H1 (cell line): ENCODE results near the gene PTPRE. TPM values are rescaled to one million over a fixed set of nuclear protein-coding genes. Genes with fewer than 3 reads are reported as not detected.

Source experiments
- CTCF ChIA-PET: fragments of 300-600 bp; sonication (Branson Sonifier 250); formaldehyde crosslinking; loops from one replicate; lab custom pipeline; 2021; ENCODE audit not compliant: partially characterized antibody; lab: Charles Lee
- POLR2A ChIA-PET: fragments of 300-600 bp; sonication (Branson Sonifier 250); formaldehyde crosslinking; loops from one replicate; lab custom pipeline; 2021; ENCODE audit warnings: inconsistent platforms; ENCODE audit not compliant: partially characterized antibody; lab: Charles Lee
- DNase-seq, 2 experiments: peaks; one replicate each; pipeline versions ENCODE4 v3.0.0 to v3.0.0-alpha.2; 2010 to 2022; ENCODE audit warnings: low spot score in 2 of 2, low read depth in 1 of 2, mixed read lengths in 1 of 2
- FAIRE-seq: peaks from 2 replicates; lab custom pipeline; 2011; peaks lifted over from hg19 to GRCh38; lab: Jason Lieb, UNC
- H2AFZ ChIP-seq: 2 replicates; pipeline ENCODE4 v1.8.1; 2012; ENCODE audit warnings: low read length, inconsistent platforms
- H2AK5ac ChIP-seq: 2 replicates; pipeline ENCODE4 v1.6.1; 2013; ENCODE audit warnings: low read depth, low read length
- H2BK120ac ChIP-seq: replicated peaks from 2 replicates; pipeline ENCODE3; 2013; ENCODE audit warnings: low read depth, low read length, inconsistent platforms
- H2BK12ac ChIP-seq: 2 replicates; pipeline ENCODE4 v1.6.1; 2013; ENCODE audit warnings: low read depth, low read length
- H2BK15ac ChIP-seq: 2 replicates; pipeline ENCODE4 v1.6.1; 2013; ENCODE audit warnings: low read length
- H2BK20ac ChIP-seq: 2 replicates; pipeline ENCODE4 v1.6.1; 2013; ENCODE audit warnings: low read length
- H2BK5ac ChIP-seq: 2 replicates; pipeline ENCODE4 v1.6.1; 2013; ENCODE audit warnings: low read depth, low read length
- H3K14ac ChIP-seq: 2 replicates; pipeline ENCODE4 v1.6.1; 2013; ENCODE audit warnings: inconsistent platforms; ENCODE audit not compliant: insufficient read length
- H3K18ac ChIP-seq: 2 replicates; pipeline ENCODE4 v1.6.1; 2013; ENCODE audit warnings: low read length; ENCODE audit errors: extremely low read depth
- H3K23ac ChIP-seq: 2 replicates; pipeline ENCODE4 v1.6.1; 2013; ENCODE audit warnings: inconsistent platforms; ENCODE audit not compliant: insufficient read length
- H3K23me2 ChIP-seq: 2 replicates; pipeline ENCODE4 v1.6.1; 2013; ENCODE audit warnings: low read depth, low read length
- H3K27ac ChIP-seq: 2 replicates; pipeline ENCODE4 v1.6.1; 2011; ENCODE audit warnings: low read depth, low read length, inconsistent platforms
- H3K27me3 ChIP-seq, 4 experiments: replicated peaks in 1 of 4; 1 replicate in 1 of 4; 2 replicates in 3 of 4; pipeline versions ENCODE4 v1.6.1 to v1.8.1; 2011 to 2013; ENCODE audit warnings: low read length in 3 of 4, mild to moderate bottlenecking in 3 of 4, inconsistent platforms in 2 of 4, mixed read lengths in 2 of 4, moderate library complexity in 1 of 4; ENCODE audit not compliant: control insufficient read depth in 3 of 4, insufficient read depth in 3 of 4; ENCODE audit errors: extremely low read depth in 1 of 4
- H3K36me3 ChIP-seq, 4 experiments: 2 replicates each; pipeline versions ENCODE4 v1.6.1 to v1.8.1; 2011 to 2013; ENCODE audit warnings: mild to moderate bottlenecking in 4 of 4, low read length in 3 of 4, moderate library complexity in 2 of 4, control low read depth in 1 of 4, inconsistent platforms in 1 of 4; ENCODE audit not compliant: insufficient read depth in 4 of 4, control insufficient read depth in 2 of 4
- H3K4ac ChIP-seq: replicated peaks from 2 replicates; pipeline ENCODE3; 2013; ENCODE audit warnings: low read length, low read depth, mixed read lengths, inconsistent platforms; ENCODE audit not compliant: insufficient read length
- H3K4me1 ChIP-seq, 4 experiments: replicated peaks in 1 of 4; 1 replicate in 1 of 4; 2 replicates in 3 of 4; pipeline versions ENCODE4 v1.6.1 to v1.8.1; 2011 to 2013; ENCODE audit warnings: low read length in 3 of 4, inconsistent platforms in 2 of 4, mixed read lengths in 1 of 4; ENCODE audit not compliant: insufficient read depth in 4 of 4, control insufficient read depth in 3 of 4
- H3K4me2 ChIP-seq, 2 experiments: 2 replicates each; pipeline versions ENCODE4 v1.6.1 to v1.8.1; 2011 to 2013; ENCODE audit warnings: low read depth in 2 of 2, low read length in 2 of 2, control low read depth in 1 of 2, inconsistent platforms in 1 of 2, mild to moderate bottlenecking in 1 of 2; ENCODE audit not compliant: insufficient read depth in 1 of 2
- H3K4me3 ChIP-seq, 4 experiments: fragments of 200-600, 300-600 bp in 1 of 4; sonication (generic), shearing (Covaris generic), sonication (Bioruptor Twin) in 1 of 4; 2 replicates each; pipeline versions ENCODE4 v1.5.1 to v1.8.1; 2011 to 2016; ENCODE audit warnings: low read length in 4 of 4, low read depth in 3 of 4, control low read depth in 2 of 4, inconsistent platforms in 2 of 4, mild to moderate bottlenecking in 2 of 4, mixed read lengths in 1 of 4, moderate library complexity in 1 of 4; ENCODE audit not compliant: insufficient read depth in 2 of 4; ENCODE audit errors: extremely low read depth in 1 of 4
- H3K56ac ChIP-seq: replicated peaks from 2 replicates; pipeline ENCODE3; 2013; ENCODE audit warnings: low read depth, mild to moderate bottlenecking, mixed read lengths, low read length, inconsistent platforms; ENCODE audit not compliant: insufficient read length
- H3K79me1 ChIP-seq: 2 replicates; pipeline ENCODE4 v1.6.1; 2013; ENCODE audit warnings: low read depth, low read length, control low read depth
- H3K79me2 ChIP-seq, 2 experiments: 2 replicates each; pipeline versions ENCODE4 v1.6.1 to v1.8.1; 2012 to 2013; ENCODE audit warnings: low read length in 2 of 2, mild to moderate bottlenecking in 2 of 2, inconsistent platforms in 1 of 2; ENCODE audit not compliant: insufficient read depth in 2 of 2, control insufficient read depth in 1 of 2
- H3K9ac ChIP-seq, 4 experiments: replicated peaks in 1 of 4; 1 replicate in 1 of 4; 2 replicates in 3 of 4; pipeline versions ENCODE4 v1.6.1 to v1.8.1; 2011 to 2013; ENCODE audit warnings: low read depth in 3 of 4, low read length in 3 of 4, control low read depth in 2 of 4, mild to moderate bottlenecking in 2 of 4, moderate library complexity in 2 of 4, inconsistent platforms in 1 of 4; ENCODE audit errors: extremely low read depth in 1 of 4
- H3K9me3 ChIP-seq, 2 experiments: 2 replicates each; pipeline versions ENCODE4 v1.6.1 to v1.8.1; 2012 to 2013; ENCODE audit warnings: mild to moderate bottlenecking in 2 of 2, moderate library complexity in 2 of 2, control low read depth in 1 of 2, inconsistent platforms in 1 of 2, low read depth in 1 of 2, low read length in 1 of 2, mixed read lengths in 1 of 2; ENCODE audit not compliant: insufficient read depth in 2 of 2
- H4K20me1 ChIP-seq, 2 experiments: replicated peaks in 1 of 2; 2 replicates each; pipeline versions ENCODE3 to v1.8.1; 2011 to 2013; ENCODE audit warnings: inconsistent platforms in 2 of 2, low read length in 2 of 2, mild to moderate bottlenecking in 1 of 2; ENCODE audit not compliant: insufficient read depth in 2 of 2, control insufficient read depth in 1 of 2
- H4K5ac ChIP-seq: 2 replicates; pipeline ENCODE4 v1.6.1; 2013; ENCODE audit warnings: low read length, low read depth, mixed read lengths, inconsistent platforms; ENCODE audit not compliant: insufficient read length
- H4K8ac ChIP-seq: 2 replicates; pipeline ENCODE4 v1.8.0; 2013; ENCODE audit warnings: mild to moderate bottlenecking, moderate library complexity, low read length, inconsistent platforms; ENCODE audit not compliant: insufficient read depth; ENCODE audit errors: extremely low read depth
- H4K91ac ChIP-seq: replicated peaks from 2 replicates; pipeline ENCODE3; 2013; ENCODE audit warnings: low read length, mixed read lengths, inconsistent platforms; ENCODE audit not compliant: insufficient read length
- EP300 ChIP-seq, 2 experiments: IDR thresholded peaks; 1 replicate in 1 of 2; 2 replicates in 1 of 2; pipeline ENCODE4 v1.6.1; 2011 to 2012; ENCODE audit warnings: low read depth in 2 of 2, low read length in 2 of 2, mild to moderate bottlenecking in 2 of 2, borderline replicate concordance in 1 of 2, inconsistent platforms in 1 of 2, moderate library complexity in 1 of 2
- FOSL1 ChIP-seq: IDR thresholded peaks from 2 replicates; pipeline ENCODE4 v1.6.1; 2011; ENCODE audit warnings: mild to moderate bottlenecking, low read depth, low read length, moderate library complexity; ENCODE audit not compliant: insufficient read depth
- PHF8 ChIP-seq: fragments of 200-600 bp; sonication (generic); conservative IDR thresholded peaks from 2 replicates; pipeline ENCODE4 v1.7.1; 2012; ENCODE audit warnings: low read depth, mild to moderate bottlenecking, inconsistent platforms, low read length, moderate library complexity
- RNF2 ChIP-seq: fragments of 200-900, 300-1000 bp; sonication (generic); IDR thresholded peaks from 2 replicates; pipeline ENCODE4 v1.7.1; 2016; ENCODE audit warnings: borderline replicate concordance, low read depth, mild to moderate bottlenecking, antibody characterized with exemption, low read length; ENCODE audit not compliant: poor library complexity, severe bottlenecking; ENCODE audit errors: missing control alignments
- SIX5 ChIP-seq: IDR thresholded peaks from 2 replicates; pipeline ENCODE4 v1.6.1; 2011; ENCODE audit warnings: mild to moderate bottlenecking, low read depth, low read length
- USF2 ChIP-seq: IDR thresholded peaks from 2 replicates; pipeline ENCODE4 v1.6.1; 2011; ENCODE audit warnings: low read length, improper control_type of control experiment
- WGBS, 2 experiments: shearing (Covaris generic) in 1 of 2; methylation state at CpG; one replicate each; pipeline versions ENCODE4 v1.1.6 to v1.1.7; 2013 to 2015; ENCODE audit warnings: low lambda C conversion rate in 2 of 2, mixed read lengths in 2 of 2, inconsistent platforms in 1 of 2, low coverage in 1 of 2, missing lambda C conversion rate in 1 of 2; ENCODE audit not compliant: insufficient replicate concordance in 2 of 2, insufficient coverage in 1 of 2, insufficient read length in 1 of 2; ENCODE audit errors: extremely low coverage in 1 of 2, missing lambda C conversion rate in 1 of 2; 5-methylcytosine and 5-hydroxymethylcytosine counted together
- polyA plus RNA-seq, 7 experiments: library from polyadenylated mRNA; depleted of rRNA in 3 of 7; stranded (reverse) in 5 of 7; unstranded in 2 of 7; fragments of >200 nt in 5 of 7; fragments of 200-250 nt in 2 of 7; gene quantifications; 1 replicate in 5 of 7; 2 replicates in 1 of 7; 4 replicates in 1 of 7; pipeline versions ENCODE4 v1.2.1 to v1.2.3, GENCODE V29; 2011 to 2013; ENCODE audit warnings: missing spikeins in 2 of 7, mixed read lengths in 2 of 7
- total RNA-seq: library from RNA; stranded (reverse); fragmentation: NEBNext Ultra II Directional; extraction: Animal tissue kit (Norgen Biotek cat#: 25700); gene quantifications from 2 replicates; pipeline ENCODE4 v1.2.1, GENCODE V29; 2021
- TF ChIP-seq, protein P1 (sequence below), 3 experiments: IDR thresholded peaks; 1 replicate in 2 of 3; 2 replicates in 1 of 3; pipeline versions ENCODE4 v1.5.1 to v1.6.1; 2011; ENCODE audit warnings: low read length in 3 of 3, mild to moderate bottlenecking in 3 of 3, inconsistent platforms in 2 of 3, low read depth in 1 of 3, moderate library complexity in 1 of 3; ENCODE audit not compliant: insufficient read depth in 1 of 3; ENCODE audit errors: control extremely low read depth in 1 of 3

PTPRE gene
- total and polyA plus RNA-seq, 2 of the 8 experiments (the other 6 are each of a cell fraction or from before 2014, with no cell fraction given), result 0.33 to 0.54 TPM

DNA sequence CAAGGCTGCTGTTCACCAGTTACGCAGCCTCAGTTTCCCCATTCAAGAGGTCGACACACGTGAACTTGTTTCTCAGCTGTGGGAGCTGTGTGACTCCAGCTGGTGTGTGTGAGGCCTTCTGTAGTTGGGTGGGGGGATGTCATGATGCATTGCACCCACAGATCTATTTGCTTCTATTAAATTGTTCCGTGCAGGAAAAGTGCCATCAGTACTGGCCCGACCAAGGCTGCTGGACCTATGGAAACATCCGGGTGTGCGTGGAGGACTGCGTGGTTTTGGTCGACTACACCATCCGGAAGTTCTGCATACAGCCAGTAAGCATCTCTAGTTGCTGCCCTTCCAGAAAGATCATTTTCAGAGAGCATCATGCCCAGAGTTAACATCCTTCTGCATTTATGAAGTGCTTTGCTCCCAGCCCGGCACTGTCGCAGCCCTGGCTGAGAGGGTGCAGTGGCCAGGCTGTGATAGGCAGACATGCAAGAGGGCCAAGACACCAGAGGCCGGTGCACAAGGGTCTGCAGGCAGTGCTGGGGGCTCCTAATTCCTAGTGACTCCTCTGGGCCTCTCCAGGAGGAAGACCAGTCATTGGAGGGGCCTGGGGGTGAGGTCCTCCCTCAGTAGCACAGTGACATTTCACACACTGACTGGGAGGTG lies 159.1 kb downstream of the PTPRE start:
- H3K79me1 ChIP-seq, result 0 out of 2 replicates have a peak, but pooled peaks cover 2% of the 10 kb centered on the region
- H3K56ac ChIP-seq, result no peak overlapping the region
- peaks cover 9% of the 10 kb centered on the region; the same call in 1 of the 2 replicates for H3K23me2 ChIP-seq
- no peak overlapping the region for H2AFZ ChIP-seq
- peaks cover 0 to 7% of the 10 kb centered on the region in 2 experiments for H4K20me1 ChIP-seq
- TF ChIP-seq EP300 (IDR thresholded peaks at IDR 0.05; ENCODE audit: borderline replicate concordance in 1 of 2, low read depth in 2 of 2, low read length in 2 of 2) (no peak), PHF8 (no peak), RNF2 (no peak), SIX5 (no peak), USF2 (no peak), FOSL1 (no peak)
- TF ChIP-seq, protein P1, sequence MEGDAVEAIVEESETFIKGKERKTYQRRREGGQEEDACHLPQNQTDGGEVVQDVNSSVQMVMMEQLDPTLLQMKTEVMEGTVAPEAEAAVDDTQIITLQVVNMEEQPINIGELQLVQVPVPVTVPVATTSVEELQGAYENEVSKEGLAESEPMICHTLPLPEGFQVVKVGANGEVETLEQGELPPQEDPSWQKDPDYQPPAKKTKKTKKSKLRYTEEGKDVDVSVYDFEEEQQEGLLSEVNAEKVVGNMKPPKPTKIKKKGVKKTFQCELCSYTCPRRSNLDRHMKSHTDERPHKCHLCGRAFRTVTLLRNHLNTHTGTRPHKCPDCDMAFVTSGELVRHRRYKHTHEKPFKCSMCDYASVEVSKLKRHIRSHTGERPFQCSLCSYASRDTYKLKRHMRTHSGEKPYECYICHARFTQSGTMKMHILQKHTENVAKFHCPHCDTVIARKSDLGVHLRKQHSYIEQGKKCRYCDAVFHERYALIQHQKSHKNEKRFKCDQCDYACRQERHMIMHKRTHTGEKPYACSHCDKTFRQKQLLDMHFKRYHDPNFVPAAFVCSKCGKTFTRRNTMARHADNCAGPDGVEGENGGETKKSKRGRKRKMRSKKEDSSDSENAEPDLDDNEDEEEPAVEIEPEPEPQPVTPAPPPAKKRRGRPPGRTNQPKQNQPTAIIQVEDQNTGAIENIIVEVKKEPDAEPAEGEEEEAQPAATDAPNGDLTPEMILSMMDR (IDR thresholded peaks at IDR 0.05; ENCODE audit: control extremely low read depth in 1 of 3, insufficient read depth in 1 of 3, low read depth in 1 of 3, low read length in 3 of 3), result no peak
- TF ChIP-seq, all 59 proteins: peak for 0
- no peaks in the 10 kb centered on the region for H3K36me3 ChIP-seq
- H3K27me3 ChIP-seq, result no peaks in the 10 kb centered on the region
- H3K14ac ChIP-seq, result no peak overlapping the region
- H3K4me1 ChIP-seq, result peaks cover 9 to 21% (median 15%) of the 10 kb centered on the region in 4 experiments
- ChIA-PET POLR2A (no interaction called here), CTCF (interaction anchor here (1.5 to 1.8 kb wide), 2 partner anchors 25 to 31 kb away, joined by 3 to 6 read pairs; no protein-coding TSS in a partner anchor)
- no peak overlapping the region for H2BK12ac ChIP-seq
- H3K9ac ChIP-seq, result no peak overlapping the region
- H3K79me2 ChIP-seq, result no peaks in the 10 kb centered on the region
- no peak overlapping the region for H2BK15ac ChIP-seq
- no peak overlapping the region for H4K5ac ChIP-seq
- H4K8ac ChIP-seq, result no peak overlapping the region
- FAIRE-seq, result no peak
- no peak overlapping the region for H3K4ac ChIP-seq
- no peak overlapping the region for H3K23ac ChIP-seq
- H2BK5ac ChIP-seq, result no peak overlapping the region
- H3K18ac ChIP-seq, result no peak overlapping the region
- WGBS, 2 experiments, result 91% methylated on average over 13 of the region's 13 CpGs; no CpG with 5 or more reads in 1 of the 2 experiments
- H2BK20ac ChIP-seq, result no peak overlapping the region
- H2AK5ac ChIP-seq, result no peak overlapping the region
- no peak for DNase-seq
- no peak overlapping the region for H3K4me3 ChIP-seq
- H3K27ac ChIP-seq, result no peak overlapping the region
- no peak overlapping the region for H3K4me2 ChIP-seq
- H2BK120ac ChIP-seq, result no peak overlapping the region
- no peak overlapping the region for H4K91ac ChIP-seq
- no peaks in the 10 kb centered on the region for H3K9me3 ChIP-seq
